Dermis blood vessel endothelial cell (primary cell): ENCODE results near the gene SLCO1A2. TPM values are rescaled to one million over a fixed set of nuclear protein-coding genes. Genes with fewer than 3 reads are reported as not detected.
A peak's percentile ranks its signal among the peaks of the same experiment; 100 is the strongest.
"Not testable (repeated sequence)": the region's sequence is repeated elsewhere in the genome, so short reads cannot be mapped to it uniquely, and the experiment has no call there.

Experiments
- DNase-seq: peaks from one replicate; pipeline ENCODE4 v3.0.0; 2010
- total RNA-seq: library from RNA; depleted of rRNA; stranded (reverse); fragments of >200 nt; gene quantifications from 2 replicates; pipeline ENCODE4 v1.2.3, GENCODE V29; 2014

Gene SLCO1A2, protein sequence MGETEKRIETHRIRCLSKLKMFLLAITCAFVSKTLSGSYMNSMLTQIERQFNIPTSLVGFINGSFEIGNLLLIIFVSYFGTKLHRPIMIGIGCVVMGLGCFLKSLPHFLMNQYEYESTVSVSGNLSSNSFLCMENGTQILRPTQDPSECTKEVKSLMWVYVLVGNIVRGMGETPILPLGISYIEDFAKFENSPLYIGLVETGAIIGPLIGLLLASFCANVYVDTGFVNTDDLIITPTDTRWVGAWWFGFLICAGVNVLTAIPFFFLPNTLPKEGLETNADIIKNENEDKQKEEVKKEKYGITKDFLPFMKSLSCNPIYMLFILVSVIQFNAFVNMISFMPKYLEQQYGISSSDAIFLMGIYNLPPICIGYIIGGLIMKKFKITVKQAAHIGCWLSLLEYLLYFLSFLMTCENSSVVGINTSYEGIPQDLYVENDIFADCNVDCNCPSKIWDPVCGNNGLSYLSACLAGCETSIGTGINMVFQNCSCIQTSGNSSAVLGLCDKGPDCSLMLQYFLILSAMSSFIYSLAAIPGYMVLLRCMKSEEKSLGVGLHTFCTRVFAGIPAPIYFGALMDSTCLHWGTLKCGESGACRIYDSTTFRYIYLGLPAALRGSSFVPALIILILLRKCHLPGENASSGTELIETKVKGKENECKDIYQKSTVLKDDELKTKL
- total RNA-seq, result 0.17 TPM in 1 of 2 replicates, not detected in the other

GRCh38 chr12:21334771-21335325, at the start of gene SLCO1A2:
Gene SLCO1A2 (minus strand): TSS chr12:21334917. CDS start chr12:21334647, 270 bp downstream.
- DNase-seq, result no peak

DNA sequence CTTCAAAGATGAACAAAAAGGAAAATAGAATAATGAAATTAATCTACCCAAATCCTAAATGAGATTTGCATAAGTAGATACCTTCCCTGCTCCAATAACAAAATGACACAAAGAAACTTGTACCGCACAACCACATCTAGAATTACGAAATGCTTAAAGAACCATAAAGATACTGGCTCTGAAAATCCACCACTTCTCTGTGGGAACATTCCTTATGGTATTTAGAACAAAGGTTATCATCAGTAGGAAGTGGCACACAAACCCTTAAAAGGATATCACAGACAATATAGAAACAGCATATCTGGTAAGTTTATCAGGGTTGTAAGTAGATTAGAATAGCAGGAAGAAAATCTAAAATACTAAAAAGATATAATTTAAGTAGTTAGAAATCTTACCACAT, 49.5 kb upstream of the SLCO1A2 start:
- peak; percentile 7 for DNase-seq

GRCh38 chr12:21381320-21381719, 46.6 kb upstream of the SLCO1A2 start:
- DNase-seq, result not testable (repeated sequence)

GRCh38 chr12:21379218-21379617, 44.5 kb upstream of the SLCO1A2 start:
- no peak for DNase-seq

DNA sequence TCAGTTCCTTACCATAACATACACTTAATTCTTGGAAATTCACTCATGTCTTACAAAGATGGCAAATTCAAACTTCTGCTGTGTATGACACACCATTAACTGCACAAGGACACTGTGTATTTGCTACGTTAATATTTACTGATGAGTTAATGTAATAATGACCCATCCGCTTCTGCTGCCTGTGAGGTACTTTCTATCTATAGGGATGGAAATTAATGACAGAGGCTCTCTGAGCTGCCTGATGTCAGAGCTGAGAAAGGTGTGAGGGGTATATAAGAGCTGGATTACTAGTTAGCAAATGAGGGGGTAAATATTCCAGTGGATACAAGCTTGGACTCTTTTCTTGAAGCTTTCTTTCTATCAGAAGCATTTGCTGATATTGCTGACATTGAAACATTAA, 37.9 kb upstream of the SLCO1A2 start, which contains the start of gene IAPP:
TSS of gene IAPP (plus strand) at position 301 of the 400 bp plus-strand sequence. CDS start 450 bp downstream, outside the sequence.
- DNase-seq, result no peak

DNA sequence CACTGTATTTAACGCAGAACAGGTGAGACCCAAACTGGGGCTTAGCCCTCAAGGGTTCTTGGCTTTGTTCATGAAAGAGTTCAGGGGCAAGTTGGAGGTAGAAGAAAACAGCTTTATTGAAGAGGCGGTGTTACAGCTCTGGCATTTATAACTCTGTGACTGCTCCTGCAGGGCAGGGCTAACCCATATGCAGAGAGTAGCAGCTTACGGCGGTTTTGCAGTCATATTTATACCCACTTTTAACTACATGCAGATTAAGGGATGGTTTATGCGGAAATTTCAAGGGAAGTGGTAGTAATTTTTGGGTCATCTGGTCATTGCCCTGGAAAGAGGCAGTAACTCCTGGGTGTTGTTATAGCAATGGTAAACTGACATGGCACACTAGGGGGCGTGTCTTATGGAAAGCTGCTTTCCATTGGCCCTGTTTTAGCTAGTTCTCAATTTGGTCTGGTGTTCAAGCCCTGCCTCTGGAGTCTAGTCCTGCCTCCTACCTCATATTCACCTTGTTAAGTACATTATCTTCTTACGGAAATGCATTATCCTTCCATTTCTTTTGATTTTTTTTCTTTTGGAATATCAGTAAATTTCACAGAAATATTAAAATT, 36.2 kb upstream of the SLCO1A2 start:
- DNase-seq, result no peak

GRCh38 chr12:21369141-21369980, 34.6 kb upstream of the SLCO1A2 start:
- peak; percentile 31 for DNase-seq

GRCh38 chr12:21360632-21361031, 25.9 kb upstream of the SLCO1A2 start:
- DNase-seq, result not testable (repeated sequence)

- no peak for DNase-seq
These were observed 19.9 kb upstream of the SLCO1A2 start for GRCh38 chr12:21354641-21355040.

GRCh38 chr12:21353948-21354347, 19.2 kb upstream of the SLCO1A2 start:
- DNase-seq, result no peak

DNA sequence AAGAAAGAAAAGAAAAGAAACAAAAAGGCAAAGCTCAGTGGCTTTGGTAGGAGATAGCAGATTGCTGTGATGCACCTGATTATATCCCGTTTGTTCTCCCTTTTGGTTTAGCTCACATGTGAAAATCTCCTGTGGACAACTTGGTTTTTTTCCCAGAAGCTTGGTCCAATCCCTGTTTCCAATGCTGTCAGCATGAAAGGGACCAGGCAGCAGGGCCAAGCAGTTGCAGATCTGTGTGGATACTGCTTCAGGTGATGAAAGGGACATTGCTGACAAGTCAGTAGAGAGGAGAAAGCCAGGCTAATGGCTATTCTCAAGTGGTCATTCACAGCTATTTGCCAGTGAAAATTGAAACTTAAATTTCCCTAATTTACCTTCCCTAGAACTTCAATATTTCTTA, 18.8 kb upstream of the SLCO1A2 start:
- DNase-seq, result no peak

DNA sequence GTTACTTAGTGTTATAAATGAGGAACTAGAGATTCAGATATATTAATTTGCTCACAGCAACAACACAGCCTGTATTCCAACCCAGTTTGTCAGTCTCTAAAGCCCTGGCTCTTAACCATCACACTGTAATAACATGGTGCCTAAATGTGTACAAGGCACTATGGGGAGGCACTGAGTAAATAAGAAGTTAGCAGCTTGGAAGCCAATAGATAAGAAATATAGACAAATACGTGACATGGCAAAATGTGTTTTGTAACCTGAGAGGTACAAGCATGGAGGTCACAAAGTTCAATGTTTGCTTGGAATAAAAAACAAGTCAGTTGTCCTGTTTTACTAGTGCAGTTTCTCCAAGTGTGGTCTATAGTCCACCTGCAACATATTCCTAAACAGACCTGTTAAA, 16.3 kb upstream of the SLCO1A2 start:
- no peak for DNase-seq

DNA sequence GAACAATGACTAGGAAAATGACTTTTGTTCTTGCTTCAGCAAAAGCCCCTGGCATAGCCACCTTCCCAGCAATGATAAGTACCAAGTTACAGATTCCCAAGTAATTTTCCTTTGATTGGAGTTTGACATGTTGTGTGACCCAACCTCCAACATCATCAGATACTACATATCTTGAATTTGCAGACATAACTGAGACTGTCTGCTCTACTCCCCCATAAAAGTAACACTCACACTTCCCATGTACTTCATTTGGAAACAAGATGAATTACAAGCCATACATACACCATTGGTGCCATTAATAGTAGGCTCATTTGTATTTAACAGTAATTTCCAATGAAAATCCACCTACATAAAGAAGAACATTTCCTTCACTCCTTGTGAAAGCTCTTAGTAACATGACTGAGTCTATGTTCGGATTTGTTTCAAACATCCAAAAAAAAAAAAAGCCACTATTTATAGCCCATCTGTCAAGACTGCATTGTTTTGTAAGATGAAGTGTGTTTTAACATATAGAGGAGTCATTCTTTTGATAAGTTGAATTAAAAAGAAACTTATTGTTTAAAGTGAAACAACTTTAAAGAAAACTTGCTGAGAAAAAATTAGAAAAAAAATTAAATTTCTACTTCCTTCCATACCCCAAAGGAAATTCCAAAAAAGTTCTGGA, 12.0 kb upstream of the SLCO1A2 start:
- DNase-seq, result no peak

DNA sequence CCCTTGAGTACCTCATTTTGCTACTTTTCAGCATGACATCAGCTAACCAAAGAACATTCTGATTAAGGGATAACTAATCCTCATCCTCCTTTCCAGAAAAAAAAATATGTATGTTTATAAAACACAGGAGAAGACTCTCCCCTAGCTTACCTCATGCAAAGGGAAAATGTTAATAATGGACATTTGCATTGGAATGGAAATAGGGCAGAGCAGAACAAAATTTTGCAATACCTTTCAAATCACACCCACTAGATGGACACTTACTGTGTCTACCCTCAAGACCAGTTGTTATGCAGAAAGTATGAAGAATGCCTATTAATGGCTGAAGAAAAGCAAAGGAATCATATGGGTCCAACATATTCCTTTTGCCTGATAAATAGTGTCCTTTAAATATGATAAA, 8.9 kb upstream of the SLCO1A2 start:
- no peak for DNase-seq

DNA sequence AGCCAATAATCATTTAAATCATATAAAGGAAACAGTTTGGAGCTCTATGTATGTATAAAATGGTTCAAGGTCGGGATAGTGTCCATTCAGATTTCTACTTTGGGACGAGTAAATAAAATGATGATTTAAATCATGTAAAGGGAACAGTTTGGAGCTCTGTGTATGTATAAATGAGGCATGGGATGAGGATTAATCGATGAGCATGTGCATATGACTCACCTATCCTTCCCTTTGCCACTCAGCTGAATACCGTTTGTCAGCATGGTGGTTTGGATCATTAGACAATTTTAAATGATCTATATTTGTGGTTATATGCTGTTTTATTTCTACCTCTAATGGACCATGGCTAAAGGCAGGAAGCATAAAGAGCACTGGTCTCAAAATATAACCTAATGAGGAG, 7.1 kb upstream of the SLCO1A2 start:
- DNase-seq, result no peak

DNA sequence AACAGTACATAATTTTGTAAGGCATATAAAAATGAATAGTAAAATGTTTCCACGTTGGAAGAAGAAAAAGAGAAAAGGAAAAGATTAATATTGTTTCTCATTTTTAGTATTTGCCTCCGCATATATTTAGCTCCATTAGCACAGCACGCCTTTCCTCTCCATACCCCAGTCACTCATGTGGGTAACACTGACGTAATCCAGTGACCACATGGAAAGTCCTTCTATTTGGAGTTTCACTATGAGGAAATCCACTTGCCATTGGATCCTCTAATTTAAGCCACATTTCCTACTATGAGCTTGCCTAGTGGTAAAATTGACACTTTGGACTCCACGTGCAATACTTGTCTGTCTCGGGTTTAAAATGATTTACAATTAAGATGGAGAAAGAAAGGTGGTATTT, 5.7 kb upstream of the SLCO1A2 start:
- no peak for DNase-seq

DNA sequence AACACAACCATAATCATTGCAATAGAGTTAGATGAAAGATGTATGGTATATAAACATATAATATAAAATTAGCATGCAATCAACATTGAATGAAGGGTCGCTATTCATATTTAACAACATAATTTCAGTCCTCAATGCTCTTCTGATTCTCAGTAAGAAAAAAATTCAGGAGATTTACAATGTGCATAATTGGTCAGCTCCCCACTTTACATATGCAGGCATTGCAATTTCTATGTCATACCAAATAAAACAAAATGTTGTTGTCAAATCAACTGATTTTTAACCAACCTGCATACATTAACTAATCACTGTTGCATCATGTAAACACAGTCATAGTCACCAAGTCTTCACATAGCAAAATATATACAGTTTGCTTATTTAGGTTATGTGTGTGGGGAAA, 5.2 kb upstream of the SLCO1A2 start:
- no peak for DNase-seq

DNA sequence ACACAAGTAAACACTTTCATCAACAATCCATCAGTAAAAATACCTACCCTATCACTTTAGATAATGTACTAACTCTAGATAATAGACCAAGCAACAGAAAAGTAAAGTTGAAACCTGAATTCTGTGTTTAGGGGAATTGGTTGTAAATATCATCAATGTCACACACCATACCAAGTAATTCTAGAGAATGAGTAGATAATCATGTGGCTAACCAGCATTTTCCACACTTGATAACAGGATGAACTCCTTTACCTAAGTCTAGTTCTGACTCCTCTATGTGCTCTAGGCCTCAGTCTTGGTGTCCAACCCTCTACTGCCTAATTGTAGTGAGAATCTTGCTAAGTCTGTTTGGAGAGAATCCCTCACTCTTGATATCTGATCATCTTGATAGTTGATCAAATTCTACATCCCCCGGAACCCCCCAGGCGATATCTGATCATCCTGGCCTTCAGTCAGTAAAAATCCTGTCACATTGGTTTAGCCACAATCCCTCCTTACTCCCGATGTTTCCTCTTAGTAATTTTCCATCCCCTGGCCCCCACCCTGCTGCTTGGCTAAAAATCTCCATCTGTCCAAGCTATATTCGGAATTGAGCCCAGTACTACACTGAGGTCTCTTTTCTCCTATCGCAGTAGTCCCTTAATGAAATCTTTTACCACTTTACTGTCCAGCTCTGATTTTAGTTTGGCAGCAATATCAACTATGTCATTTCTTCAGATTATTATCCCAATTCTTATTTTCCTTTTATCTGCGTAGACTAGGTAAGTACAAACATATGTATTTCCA, 3.4 kb upstream of the SLCO1A2 start:
- no peak for DNase-seq

- DNase-seq, result no peak
These were observed 2.7 kb upstream of the SLCO1A2 start for GRCh38 chr12:21337453-21337852.

GRCh38 chr12:21336656-21337055, 1.9 kb upstream of the SLCO1A2 start:
- no peak for DNase-seq
